ENCODE data around the gene TEPSIN. TPM values are rescaled to one million over a fixed set of nuclear protein-coding genes. Genes with fewer than 3 reads are reported as not detected.

The TEPSIN gene
- total and polyA plus RNA-seq, 7 donors = 10.9 to 22.1 (median 12.5) TPM

DNA sequence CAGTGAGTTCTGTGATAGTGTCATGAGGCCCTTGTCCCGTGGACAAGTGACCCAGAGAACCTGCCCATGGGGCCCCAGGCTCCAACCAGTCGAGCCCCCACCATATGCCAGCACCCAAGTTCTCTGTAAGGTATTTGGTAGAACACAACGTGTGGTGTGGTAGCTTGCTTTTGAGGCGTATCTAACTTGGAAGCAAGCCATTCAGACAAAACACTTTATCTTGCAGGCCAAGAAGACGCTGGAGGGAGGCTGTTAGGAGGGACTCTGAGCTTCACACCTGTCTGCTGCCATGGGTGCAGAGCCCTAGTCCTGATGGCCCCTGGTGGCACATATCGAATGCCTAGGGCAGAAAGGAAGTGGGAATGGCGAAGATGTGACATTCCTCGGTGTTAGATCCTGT lies 1.9 kb upstream of the TEPSIN start:
- Histone ChIP-seq H3K4me1 (peaks cover 20% of the 10 kb centered on the region), H3K27ac (no peak overlapping the region), H3K4me3 (peak overlapping the region; percentile 91), H3K9me3 (no peaks in the 10 kb centered on the region), H3K36me3 (ENCODE audit: insufficient read depth in 1 of 2, low read depth in 1 of 2) (peaks cover 0 to 16% of the 10 kb centered on the region in 2 donors), H3K27me3 (ENCODE audit: insufficient read depth in 3 of 3, low read length in 2 of 3) (no peaks in the 10 kb centered on the region)
- intact Hi-C loops (cut with DNase I) = loop anchor here in 1 of 2 donors (1.0 to 10.0 kb wide), 2 partner anchors 98 to 216 kb away; no protein-coding TSS in a partner anchor
- DNase-seq (no peak), ATAC-seq (no peak)
- WGBS, 3 donors = 73 to 79% (median 76%) methylated on average over 8 of the region's 8 CpGs
- TF ChIP-seq, protein P1, sequence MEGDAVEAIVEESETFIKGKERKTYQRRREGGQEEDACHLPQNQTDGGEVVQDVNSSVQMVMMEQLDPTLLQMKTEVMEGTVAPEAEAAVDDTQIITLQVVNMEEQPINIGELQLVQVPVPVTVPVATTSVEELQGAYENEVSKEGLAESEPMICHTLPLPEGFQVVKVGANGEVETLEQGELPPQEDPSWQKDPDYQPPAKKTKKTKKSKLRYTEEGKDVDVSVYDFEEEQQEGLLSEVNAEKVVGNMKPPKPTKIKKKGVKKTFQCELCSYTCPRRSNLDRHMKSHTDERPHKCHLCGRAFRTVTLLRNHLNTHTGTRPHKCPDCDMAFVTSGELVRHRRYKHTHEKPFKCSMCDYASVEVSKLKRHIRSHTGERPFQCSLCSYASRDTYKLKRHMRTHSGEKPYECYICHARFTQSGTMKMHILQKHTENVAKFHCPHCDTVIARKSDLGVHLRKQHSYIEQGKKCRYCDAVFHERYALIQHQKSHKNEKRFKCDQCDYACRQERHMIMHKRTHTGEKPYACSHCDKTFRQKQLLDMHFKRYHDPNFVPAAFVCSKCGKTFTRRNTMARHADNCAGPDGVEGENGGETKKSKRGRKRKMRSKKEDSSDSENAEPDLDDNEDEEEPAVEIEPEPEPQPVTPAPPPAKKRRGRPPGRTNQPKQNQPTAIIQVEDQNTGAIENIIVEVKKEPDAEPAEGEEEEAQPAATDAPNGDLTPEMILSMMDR (IDR thresholded peaks at IDR 0.05) = no peak

DNA sequence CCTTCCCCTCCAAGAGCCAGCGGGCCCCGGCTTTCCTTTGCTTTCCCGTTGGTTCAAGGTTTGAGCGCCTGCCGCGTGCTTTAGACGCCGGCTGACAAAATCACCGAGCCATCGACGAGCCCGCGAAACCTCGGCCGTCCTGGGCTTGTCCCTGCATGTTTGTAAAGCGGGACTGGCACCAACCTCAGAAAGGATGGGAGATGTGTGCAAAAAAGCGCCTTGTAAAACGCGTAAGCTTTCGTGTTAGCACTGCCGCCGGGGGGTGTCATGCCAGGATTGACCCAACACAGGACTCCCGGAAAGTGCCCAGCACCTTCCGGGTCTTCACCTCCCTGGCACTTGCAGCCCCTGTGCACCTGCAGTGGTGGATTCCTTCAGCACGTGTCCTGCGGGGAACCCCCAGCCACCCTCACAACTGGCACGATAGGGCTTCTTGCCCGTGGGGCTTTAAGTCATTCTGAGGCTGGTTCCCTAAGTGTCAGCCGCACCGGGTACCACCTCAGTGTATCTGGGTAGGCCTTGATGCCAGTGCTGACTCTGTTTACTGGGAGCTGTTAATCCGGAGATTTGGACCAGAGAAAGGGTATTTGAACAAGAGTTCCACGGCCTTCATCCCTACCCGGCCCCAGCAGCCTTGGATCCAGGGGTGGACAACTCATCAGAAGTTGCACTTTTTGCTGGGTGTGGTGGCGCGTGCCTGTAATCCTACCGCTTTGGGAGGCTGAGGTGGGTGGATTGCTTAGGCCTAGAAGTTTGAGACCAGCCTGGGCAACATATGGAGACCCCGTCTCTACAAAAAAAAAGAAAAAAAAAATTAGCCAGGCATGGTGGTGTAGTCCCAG lies 1.1 kb upstream of the TEPSIN start:
- Histone ChIP-seq H3K36me3 (ENCODE audit: insufficient read depth in 1 of 2, low read depth in 1 of 2) (peaks cover 0 to 20% of the 10 kb centered on the region in 2 donors), H3K9me3 (no peaks in the 10 kb centered on the region), H3K4me3 (peak overlapping the region; percentile 91), H3K27ac (peak overlapping the region; percentile 96), H3K27me3 (ENCODE audit: insufficient read depth in 3 of 3, low read length in 2 of 3) (no peaks in the 10 kb centered on the region), H3K4me1 (peaks cover 20% of the 10 kb centered on the region)
- TF ChIP-seq, protein P1 (IDR thresholded peaks at IDR 0.05) = no peak
- ATAC-seq = peak in 1 of 4 donors; percentile 1
- 15 to 18% (median 15%) methylated on average over 37 of the region's 37 CpGs for WGBS, 3 donors
- DNase-seq = no peak
- intact Hi-C loops (cut with DNase I) = loop anchor here in 1 of 2 donors (10.0 kb wide), 1 partner anchor 215 kb away; no protein-coding TSS in a partner anchor

DNA sequence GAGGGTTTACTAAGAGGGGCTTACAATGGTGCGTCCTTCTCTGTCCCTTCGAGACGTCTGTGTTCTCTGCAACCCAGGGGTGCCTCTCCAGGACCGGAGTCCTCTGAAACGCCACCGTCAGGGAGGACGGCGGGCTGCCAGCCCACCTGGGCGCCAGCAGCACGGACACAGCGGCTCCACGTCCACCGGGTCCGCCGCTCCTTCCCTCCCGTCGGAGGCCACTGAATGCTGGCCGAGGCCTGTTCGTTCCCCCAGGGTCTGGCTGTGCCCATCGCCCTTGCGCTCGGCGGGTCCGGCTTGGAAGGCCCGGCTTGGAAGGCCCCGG lies 403 bp downstream of the TEPSIN start:
- WGBS, 3 donors = 0 to 1% (median 0%) methylated on average over 24 to 26 of the region's 26 CpGs
- ATAC-seq = peak in 1 of 4 donors; percentile 3

DNA sequence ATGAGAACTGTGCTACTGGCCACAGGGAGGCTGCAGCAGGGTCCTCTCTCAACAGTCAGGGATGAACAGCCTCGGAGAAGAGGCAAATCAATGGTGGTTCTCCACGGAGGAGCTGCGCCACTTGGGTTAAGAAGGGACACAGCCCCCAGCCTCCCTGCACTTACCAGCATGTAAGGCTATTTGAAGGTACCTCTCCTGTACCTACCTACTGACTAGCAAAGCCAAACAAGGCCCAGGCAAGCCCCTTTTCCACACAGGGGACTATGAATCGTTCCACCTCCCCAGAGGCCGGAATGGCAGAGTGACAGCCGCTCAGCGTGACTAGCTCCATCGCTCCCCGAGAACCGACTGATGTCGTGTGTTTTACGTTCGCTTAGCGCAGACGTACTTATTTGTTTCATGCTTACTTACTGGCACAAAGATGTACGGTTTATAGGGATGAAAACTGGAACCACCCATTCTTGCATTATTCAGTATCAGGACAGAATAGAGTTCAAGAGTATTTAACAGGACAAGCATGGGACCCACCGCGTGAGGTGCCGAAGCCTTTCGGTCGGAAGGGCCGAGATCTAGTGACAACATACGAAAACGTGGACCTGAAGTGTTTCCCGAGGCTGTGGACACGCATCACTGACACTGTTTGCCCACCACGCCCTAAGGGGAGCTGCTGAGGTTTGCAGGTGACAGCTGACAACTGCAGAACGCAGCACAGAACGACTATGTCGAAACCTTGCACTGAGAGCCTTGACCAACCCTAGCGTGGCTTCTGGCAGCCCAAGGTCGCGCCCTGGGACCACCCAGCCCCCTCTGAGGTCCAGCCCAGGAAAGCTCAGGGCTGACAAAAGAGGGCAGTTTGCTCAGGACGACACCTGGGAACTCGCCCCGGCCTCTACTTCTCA lies 1.0 kb downstream of the TEPSIN start:
- Histone ChIP-seq H3K27me3 (ENCODE audit: insufficient read depth in 3 of 3, low read length in 2 of 3) (no peaks in the 10 kb centered on the region), H3K4me3 (peak overlapping the region; percentile 91), H3K9me3 (no peaks in the 10 kb centered on the region), H3K4me1 (peaks cover 20% of the 10 kb centered on the region), H3K36me3 (ENCODE audit: insufficient read depth in 1 of 2, low read depth in 1 of 2) (peaks cover 0 to 39% of the 10 kb centered on the region in 2 donors), H3K27ac (peak overlapping the region; percentile 96)
- WGBS, 3 donors = 50 to 56% (median 51%) methylated on average over 36 of the region's 36 CpGs
- TF ChIP-seq, protein P1 (IDR thresholded peaks at IDR 0.05) = no peak
- DNase-seq (no peak), ATAC-seq (no peak)
- intact Hi-C loops (cut with DNase I) = no loop called here

More for the DNA sequence above, 403 bp downstream of the TEPSIN start:
- TF ChIP-seq, protein P1 (IDR thresholded peaks at IDR 0.05) = no peak
- H3K27ac ChIP-seq = peak overlapping the region; percentile 96
- peaks cover 20% of the 10 kb centered on the region for H3K4me1 ChIP-seq
- DNase-seq = no peak
- H3K27me3 ChIP-seq (ENCODE audit: insufficient read depth in 3 of 3, low read length in 2 of 3) = no peaks in the 10 kb centered on the region
- H3K9me3 ChIP-seq = no peaks in the 10 kb centered on the region
- H3K4me3 ChIP-seq = peak overlapping the region; percentile 91
- intact Hi-C loops (cut with DNase I) = no loop called here
- peaks cover 0 to 33% of the 10 kb centered on the region in 2 donors for H3K36me3 ChIP-seq (ENCODE audit: insufficient read depth in 1 of 2, low read depth in 1 of 2)

Data from psoas muscle (tissue), 8 donors.